DND-41 (cell line): ENCODE data around the gene LAMC1.
A peak's percentile ranks its signal among the peaks of the same experiment; 100 is the strongest.

ENCODE experiments used
- ATAC-seq: fragments of 200-7000 bp; cut with Tn5 transposase; 3 replicates; pipeline ENCODE4 v1.9.1; 2021; ENCODE audit warnings: low read depth; ENCODE audit not compliant: insufficient read depth
- DNase-seq: peaks from one replicate; pipeline ENCODE4 v3.0.0-alpha.2; 2020
- H2AFZ ChIP-seq: 2 replicates; pipeline ENCODE4 v1.6.0; 2012; ENCODE audit warnings: low read depth, low read length
- H3K27ac ChIP-seq: 2 replicates; pipeline ENCODE4 v1.5.1; 2012; ENCODE audit warnings: low read length, inconsistent platforms
- H3K27me3 ChIP-seq: fragments of 200-600 bp; sonication (generic); 2 replicates; pipeline ENCODE4 v1.6.0; 2012; ENCODE audit warnings: low read length, mild to moderate bottlenecking, inconsistent platforms; ENCODE audit not compliant: insufficient read depth, poor library complexity
- H3K36me3 ChIP-seq: 2 replicates; pipeline ENCODE4 v1.5.1; 2012; ENCODE audit warnings: low read length, inconsistent platforms; ENCODE audit not compliant: insufficient read depth
- H3K4me1 ChIP-seq: 2 replicates; pipeline ENCODE4 v1.5.1; 2012; ENCODE audit warnings: mild to moderate bottlenecking, low read length; ENCODE audit not compliant: insufficient read depth
- H3K4me2 ChIP-seq: 2 replicates; pipeline ENCODE4 v1.6.0; 2012; ENCODE audit warnings: mild to moderate bottlenecking, moderate library complexity, low read length, inconsistent platforms; ENCODE audit not compliant: insufficient read depth
- H3K4me3 ChIP-seq, 2 experiments: fragments of 200-600 bp in 1 of 2; shearing (Covaris generic) in 1 of 2; 2 replicates each; pipeline ENCODE4 v1.5.1; 2012 to 2016; ENCODE audit warnings: inconsistent platforms in 2 of 2, low read length in 2 of 2, mild to moderate bottlenecking in 2 of 2, low read depth in 1 of 2, moderate library complexity in 1 of 2
- H3K79me2 ChIP-seq: 2 replicates; pipeline ENCODE4 v1.6.0; 2012; ENCODE audit warnings: low read length, inconsistent platforms; ENCODE audit not compliant: insufficient read depth
- H3K9ac ChIP-seq: 2 replicates; pipeline ENCODE4 v1.6.0; 2012; ENCODE audit warnings: low read depth, mild to moderate bottlenecking, inconsistent platforms, low read length, moderate library complexity
- H3K9me3 ChIP-seq: 2 replicates; pipeline ENCODE4 v1.5.1; 2012; ENCODE audit warnings: low read length, moderate library complexity, mild to moderate bottlenecking, inconsistent platforms; ENCODE audit not compliant: insufficient read depth, severe bottlenecking
- H4K20me1 ChIP-seq: 2 replicates; pipeline ENCODE4 v1.6.0; 2012; ENCODE audit warnings: low read length; ENCODE audit not compliant: insufficient read depth
- EZH2 ChIP-seq: IDR thresholded peaks from 3 replicates; pipeline ENCODE4 v1.6.1; 2012; ENCODE audit warnings: borderline replicate concordance, low read depth, mild to moderate bottlenecking, moderate library complexity, low read length, inconsistent platforms; ENCODE audit not compliant: severe bottlenecking
- TF ChIP-seq, protein P1 (sequence below): IDR thresholded peaks from 2 replicates; pipeline ENCODE4 v1.5.1; 2012; ENCODE audit warnings: borderline replicate concordance, low read length, moderate library complexity, mild to moderate bottlenecking; ENCODE audit not compliant: poor library complexity, severe bottlenecking; ENCODE audit errors: extremely low read depth

The LAMC1 gene

DNA sequence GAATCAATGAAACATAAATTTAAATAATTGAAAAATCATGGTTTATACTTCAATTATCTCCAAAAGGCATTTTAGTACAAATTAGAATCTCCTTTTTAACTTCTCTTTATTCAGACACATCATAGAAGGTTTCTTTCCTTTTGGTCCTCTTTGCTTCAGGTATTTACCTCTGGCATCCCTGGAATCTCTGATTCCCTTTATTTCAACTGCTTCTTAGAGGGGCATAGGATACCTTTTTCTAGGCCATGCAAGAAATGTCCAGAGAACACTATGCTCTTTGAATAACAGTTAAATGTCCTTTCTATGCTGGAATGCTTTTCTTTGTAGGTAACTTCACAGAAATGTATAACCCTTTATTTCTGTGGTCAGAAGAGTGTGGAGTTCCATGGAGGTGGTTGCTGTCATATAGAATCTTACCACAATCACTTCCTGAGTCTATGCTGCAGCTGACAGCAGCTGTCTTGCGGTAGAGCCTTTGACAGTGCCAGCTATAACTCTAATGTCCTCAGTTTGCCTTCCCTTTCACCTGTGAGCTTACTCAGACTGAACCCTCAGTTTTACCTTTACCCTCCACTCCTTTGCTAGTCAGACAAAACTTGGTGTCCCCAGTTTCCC is 171.4 kb downstream of the LAMC1 start:
- Histone ChIP-seq H2AFZ (no peak overlapping the region), H3K4me3 (no peak overlapping the region), H3K9ac (no peak overlapping the region), H4K20me1 (peaks cover 3% of the 10 kb centered on the region; the same call in 1 of the 2 replicates), H3K79me2 (no peaks in the 10 kb centered on the region), H3K36me3 (no peaks in the 10 kb centered on the region), H3K4me2 (peak overlapping the region; percentile 47), H3K27ac (peak overlapping the region; percentile 53), H3K4me1 (peaks cover 31% of the 10 kb centered on the region), H3K9me3 (no peaks in the 10 kb centered on the region), H3K27me3 (peaks cover 5% of the 10 kb centered on the region)
- DNase-seq = peak; percentile 76
- TF ChIP-seq, protein P1, sequence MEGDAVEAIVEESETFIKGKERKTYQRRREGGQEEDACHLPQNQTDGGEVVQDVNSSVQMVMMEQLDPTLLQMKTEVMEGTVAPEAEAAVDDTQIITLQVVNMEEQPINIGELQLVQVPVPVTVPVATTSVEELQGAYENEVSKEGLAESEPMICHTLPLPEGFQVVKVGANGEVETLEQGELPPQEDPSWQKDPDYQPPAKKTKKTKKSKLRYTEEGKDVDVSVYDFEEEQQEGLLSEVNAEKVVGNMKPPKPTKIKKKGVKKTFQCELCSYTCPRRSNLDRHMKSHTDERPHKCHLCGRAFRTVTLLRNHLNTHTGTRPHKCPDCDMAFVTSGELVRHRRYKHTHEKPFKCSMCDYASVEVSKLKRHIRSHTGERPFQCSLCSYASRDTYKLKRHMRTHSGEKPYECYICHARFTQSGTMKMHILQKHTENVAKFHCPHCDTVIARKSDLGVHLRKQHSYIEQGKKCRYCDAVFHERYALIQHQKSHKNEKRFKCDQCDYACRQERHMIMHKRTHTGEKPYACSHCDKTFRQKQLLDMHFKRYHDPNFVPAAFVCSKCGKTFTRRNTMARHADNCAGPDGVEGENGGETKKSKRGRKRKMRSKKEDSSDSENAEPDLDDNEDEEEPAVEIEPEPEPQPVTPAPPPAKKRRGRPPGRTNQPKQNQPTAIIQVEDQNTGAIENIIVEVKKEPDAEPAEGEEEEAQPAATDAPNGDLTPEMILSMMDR = no peak
- no peak for TF ChIP-seq EZH2
- peak; percentile 100 for ATAC-seq

DNA sequence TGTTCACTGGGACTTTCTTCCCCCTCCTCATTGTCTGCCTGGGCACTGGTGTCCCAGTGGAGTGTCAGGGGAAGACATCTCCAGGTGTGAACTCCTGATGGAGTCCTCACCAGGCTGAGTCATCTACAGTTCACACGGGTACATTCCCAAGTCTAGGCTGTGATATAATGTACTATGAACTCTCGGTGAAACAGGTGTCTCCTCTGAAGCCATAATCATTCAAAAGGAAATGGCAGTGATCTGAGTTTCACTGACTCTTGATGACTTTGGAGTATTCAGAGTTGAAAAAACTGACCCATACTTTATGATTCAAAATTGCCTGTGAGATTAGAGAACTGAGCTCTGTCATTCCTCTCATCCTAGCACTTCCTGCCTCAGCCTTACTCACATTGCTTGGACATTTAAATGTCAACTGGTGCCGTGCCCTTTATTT is 171.9 kb downstream of the LAMC1 start:
- H3K4me1 ChIP-seq = peaks cover 31% of the 10 kb centered on the region
- DNase-seq = no peak
- no peak for TF ChIP-seq EZH2
- TF ChIP-seq, protein P1 = no peak
- no peaks in the 10 kb centered on the region for H3K9me3 ChIP-seq
- no peaks in the 10 kb centered on the region for H3K79me2 ChIP-seq
- H3K4me2 ChIP-seq = peak overlapping the region; percentile 47
- peaks cover 5% of the 10 kb centered on the region for H3K27me3 ChIP-seq
- H3K36me3 ChIP-seq = no peaks in the 10 kb centered on the region
- H2AFZ ChIP-seq = no peak overlapping the region
- ATAC-seq = peak; percentile 52
- H3K4me3 ChIP-seq = no peak overlapping the region
- peaks cover 3% of the 10 kb centered on the region; the same call in 1 of the 2 replicates for H4K20me1 ChIP-seq
- peak overlapping the region; percentile 53 for H3K27ac ChIP-seq
- H3K9ac ChIP-seq = no peak overlapping the region
